Coronary artery (tissue), 2 donors: ENCODE measurements around the gene ATRAID.

ENCODE experiments used
- DNase-seq: peaks from one replicate; pipeline ENCODE4 v3.0.0-alpha.2; 2017; ENCODE audit warnings: low spot score
- H3K27ac ChIP-seq, 2 donors: fragments of 200-600 bp; sonication (generic); one replicate each; pipeline ENCODE4 v1.5.1; 2016 to 2019
- H3K4me3 ChIP-seq: fragments of 200-600 bp; sonication (generic); 2 replicates; pipeline ENCODE4 v1.5.1; 2016; ENCODE audit warnings: mild to moderate bottlenecking, moderate library complexity
- TF ChIP-seq, protein P1 (sequence below): fragments of 200-600 bp; sonication (generic); IDR thresholded peaks from one replicate; pipeline ENCODE4 v1.5.1; 2019; ENCODE audit warnings: antibody characterized with exemption

The ATRAID gene

DNA sequence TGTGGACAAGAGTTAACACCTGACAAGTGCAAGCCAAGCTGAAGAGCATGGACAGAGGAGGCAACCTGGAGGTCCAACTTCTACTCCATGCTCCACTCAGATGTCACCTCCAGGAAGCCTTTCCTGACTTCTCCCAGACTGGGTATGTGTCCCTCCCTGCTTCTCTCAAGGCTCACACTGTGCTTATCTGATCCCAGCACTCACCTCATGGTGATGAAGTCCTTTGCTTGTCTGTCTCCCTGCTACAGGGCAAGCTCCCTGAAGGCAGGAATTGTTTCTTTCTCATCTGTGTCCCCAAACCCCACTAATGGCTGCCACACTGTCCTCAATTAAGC, 53.7 kb downstream of the ATRAID start:
- H3K27ac ChIP-seq: no peak overlapping the region
- DNase-seq: no peak
- TF ChIP-seq, protein P1, sequence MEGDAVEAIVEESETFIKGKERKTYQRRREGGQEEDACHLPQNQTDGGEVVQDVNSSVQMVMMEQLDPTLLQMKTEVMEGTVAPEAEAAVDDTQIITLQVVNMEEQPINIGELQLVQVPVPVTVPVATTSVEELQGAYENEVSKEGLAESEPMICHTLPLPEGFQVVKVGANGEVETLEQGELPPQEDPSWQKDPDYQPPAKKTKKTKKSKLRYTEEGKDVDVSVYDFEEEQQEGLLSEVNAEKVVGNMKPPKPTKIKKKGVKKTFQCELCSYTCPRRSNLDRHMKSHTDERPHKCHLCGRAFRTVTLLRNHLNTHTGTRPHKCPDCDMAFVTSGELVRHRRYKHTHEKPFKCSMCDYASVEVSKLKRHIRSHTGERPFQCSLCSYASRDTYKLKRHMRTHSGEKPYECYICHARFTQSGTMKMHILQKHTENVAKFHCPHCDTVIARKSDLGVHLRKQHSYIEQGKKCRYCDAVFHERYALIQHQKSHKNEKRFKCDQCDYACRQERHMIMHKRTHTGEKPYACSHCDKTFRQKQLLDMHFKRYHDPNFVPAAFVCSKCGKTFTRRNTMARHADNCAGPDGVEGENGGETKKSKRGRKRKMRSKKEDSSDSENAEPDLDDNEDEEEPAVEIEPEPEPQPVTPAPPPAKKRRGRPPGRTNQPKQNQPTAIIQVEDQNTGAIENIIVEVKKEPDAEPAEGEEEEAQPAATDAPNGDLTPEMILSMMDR: no peak
- no peak overlapping the region for H3K4me3 ChIP-seq
